ENCODE measurements around the gene AP4B1.

DNA sequence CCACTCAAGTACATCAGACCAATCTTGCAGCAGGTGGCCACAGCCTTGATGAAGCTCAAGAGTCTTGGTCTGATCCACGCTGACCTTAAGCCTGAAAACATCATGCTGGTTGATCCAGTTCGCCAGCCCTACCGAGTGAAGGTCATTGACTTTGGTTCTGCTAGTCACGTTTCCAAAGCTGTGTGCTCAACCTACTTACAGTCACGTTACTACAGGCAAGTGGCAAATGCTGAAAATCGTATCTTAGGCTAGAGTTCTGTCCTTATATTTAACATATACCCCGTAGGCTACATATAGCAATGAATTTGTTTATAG is 36.6 kb upstream of the AP4B1 start:
- no peak for TF ChIP-seq CTCF (IDR thresholded peaks at IDR 0.05; ENCODE audit: borderline replicate concordance, extremely low read depth, low read length, poor library complexity, severe bottlenecking)
- no peak for TF ChIP-seq EZH2 (IDR thresholded peaks at IDR 0.05; ENCODE audit: borderline replicate concordance, low read depth, low read length, severe bottlenecking)

Data from DND-41 (cell line).